Esophagus mucosa (tissue), 1 donor: ENCODE measurements around the gene FAM219A. TPM values are rescaled to one million over a fixed set of nuclear protein-coding genes. Genes with fewer than 3 reads are reported as not detected.
A peak's percentile ranks its signal among the peaks of the same experiment; 100 is the strongest.

Source experiments
- ATAC-seq: fragments of 200-7000 bp; cut with Tn5 transposase; one replicate; pipeline ENCODE4 v1.9.1; 2020
- total RNA-seq: library from RNA; stranded (reverse); gene quantifications from one replicate; pipeline ENCODE4 v1.2.4, GENCODE V29; 2023
- donor health status: DM: yes; HTN: yes; CAD: no.

FAM219A gene
- total RNA-seq, 1 donor from 2014 or later = 4.5 TPM

DNA sequence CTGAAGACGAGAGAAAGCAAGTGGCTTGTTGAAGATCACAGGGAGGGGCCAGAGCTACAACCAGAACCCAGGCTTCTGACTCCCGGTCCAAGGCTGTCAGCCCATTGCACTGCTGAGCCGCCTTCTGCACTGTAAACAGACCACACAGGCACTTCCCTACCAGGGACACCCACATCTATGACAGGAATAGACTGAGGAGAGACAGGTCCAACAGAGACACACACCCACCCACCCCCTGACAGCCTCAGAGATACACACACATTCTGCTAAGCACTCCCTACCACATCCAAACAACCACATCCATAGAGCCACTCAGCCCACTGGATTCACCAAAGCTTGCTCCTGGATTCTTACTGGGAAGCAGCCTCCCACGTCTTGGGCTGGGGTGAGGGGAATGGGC lies 58.6 kb downstream of the FAM219A start:
- ATAC-seq = no peak

DNA sequence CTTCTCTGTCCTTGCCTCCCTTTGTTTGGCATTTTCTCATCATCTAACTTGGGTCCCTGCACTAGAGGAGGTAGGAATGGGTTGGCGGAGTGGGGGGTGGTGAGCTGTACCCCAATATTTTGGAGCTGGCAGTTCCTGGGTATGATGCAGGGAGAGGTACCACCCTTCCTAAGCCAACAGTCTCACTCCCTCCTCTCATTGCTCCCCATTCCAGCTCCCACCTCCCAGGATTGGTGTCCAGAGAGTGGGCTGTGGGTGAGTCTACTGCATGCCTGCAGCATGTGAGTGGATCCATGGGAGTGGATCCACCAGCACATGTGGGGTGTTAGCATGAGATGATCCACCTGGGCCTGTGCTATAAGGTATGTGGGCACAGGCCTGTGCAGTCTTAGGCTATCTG lies 59.5 kb downstream of the FAM219A start:
- ATAC-seq = no peak

- ATAC-seq = no peak
Observed at GRCh38 chr9:34396276-34397214, 61.8 kb downstream of the FAM219A start.

DNA sequence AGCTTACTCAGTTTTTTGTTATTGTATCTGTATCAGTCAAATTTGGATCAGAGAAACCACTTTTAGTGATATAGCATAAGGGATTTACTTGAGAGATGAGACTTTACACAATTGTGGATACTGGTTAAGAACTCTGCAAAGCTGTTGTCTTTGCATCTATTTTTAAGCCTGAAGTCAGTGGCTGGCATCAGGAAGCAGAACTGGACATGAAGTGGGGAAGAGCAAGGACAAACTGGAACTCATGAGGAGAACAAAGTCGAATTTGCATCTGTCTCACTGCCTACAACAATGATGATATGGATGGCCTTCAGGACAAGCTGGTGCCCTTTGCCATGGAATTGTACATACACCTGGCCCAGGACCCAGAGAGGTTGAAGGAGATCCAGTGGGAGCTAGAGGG lies 65.9 kb downstream of the FAM219A start:
- ATAC-seq = no peak

GRCh38 chr9:34387239-34387638 lies 71.1 kb downstream of the FAM219A start:
- ATAC-seq = no peak

DNA sequence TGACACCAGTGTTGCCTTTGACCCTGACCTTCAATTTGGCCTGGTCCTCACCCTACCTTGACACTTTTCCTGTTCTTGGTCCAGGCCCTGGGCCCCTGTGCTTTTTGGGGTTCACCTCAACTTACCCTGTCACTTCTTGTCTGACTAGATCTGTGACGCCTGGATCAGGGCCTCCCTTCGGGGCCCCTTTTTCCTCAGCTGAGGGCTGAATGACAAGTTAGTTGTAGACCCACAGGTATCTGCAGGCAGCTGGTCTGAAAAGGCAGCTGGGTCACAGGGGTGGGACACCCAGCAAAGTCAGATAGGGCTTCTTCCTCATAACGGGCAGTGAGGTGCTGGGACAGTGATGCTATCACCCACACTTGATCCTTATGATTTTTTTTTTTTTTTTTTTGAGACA lies 71.7 kb downstream of the FAM219A start:
- ATAC-seq = no peak

DNA sequence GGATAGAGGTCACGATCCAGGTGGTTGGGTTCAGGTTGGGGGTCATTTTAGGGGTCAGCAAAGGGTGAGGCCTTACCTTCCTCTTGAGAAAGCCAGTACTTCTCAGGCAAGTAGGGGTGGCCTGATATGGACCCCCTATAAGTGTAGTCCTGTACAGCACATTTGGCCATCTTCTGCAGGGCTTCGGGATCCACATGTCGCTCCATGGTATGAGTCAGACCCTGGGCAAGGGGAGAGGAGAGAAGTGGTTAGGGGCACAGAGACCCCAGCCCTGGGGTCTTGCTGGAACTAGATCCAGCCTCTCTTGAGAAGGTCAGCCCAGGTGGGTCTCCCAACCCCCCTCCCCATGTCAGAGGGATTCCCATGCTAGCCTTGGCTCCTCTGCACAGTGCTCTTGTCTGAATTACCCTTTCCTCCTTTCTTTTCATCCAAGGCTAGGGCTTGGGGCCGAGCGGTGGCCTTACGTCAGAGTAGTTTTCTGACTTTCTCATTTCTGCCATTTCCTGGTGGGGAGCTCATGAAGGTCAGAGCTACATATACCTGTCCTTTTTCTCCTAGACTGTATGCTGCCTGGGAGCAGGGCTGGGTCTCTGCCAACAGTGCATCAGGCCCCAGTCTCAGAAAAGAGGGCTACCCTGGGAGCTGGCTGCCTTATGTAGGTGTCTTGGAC lies 72.7 kb downstream of the FAM219A start:
- no peak for ATAC-seq

DNA sequence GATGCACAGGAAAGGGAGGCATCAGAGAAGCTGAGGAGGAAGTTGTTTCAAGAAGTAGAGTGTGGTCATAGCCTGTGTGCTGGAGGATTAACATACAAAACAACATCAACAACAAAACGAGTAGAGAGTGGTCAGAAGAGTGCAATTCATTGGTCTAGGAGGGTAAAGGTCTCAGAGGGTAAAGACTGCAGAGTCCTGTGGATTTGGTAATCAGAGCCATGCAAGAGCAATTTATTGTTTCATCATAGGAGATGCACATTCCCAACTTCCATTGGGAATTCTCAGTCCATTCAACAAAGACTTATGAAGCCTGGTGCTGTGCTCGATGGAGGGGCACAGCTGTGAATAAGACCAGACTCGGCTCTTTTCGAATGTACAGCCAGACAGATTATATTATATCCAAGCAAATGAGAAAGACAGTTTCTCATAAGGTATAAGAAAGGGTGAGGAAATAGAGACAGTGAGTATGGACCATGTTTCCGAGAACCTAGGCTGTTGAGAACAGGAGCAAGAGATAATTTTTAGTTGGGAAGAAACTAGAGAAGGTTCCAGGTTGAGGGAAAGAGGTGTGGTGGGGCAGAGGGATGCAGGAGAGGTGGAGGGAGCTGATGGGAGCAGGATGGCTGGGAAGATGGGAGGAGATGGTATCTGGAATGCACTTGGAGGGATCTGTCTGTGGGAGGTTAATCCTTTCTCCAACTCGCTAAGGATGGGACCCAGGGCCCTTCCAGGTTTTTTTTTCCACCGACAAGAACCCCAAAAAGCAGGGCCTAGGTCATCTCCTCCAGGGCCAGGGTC lies 73.8 kb downstream of the FAM219A start:
- ATAC-seq = no peak

DNA sequence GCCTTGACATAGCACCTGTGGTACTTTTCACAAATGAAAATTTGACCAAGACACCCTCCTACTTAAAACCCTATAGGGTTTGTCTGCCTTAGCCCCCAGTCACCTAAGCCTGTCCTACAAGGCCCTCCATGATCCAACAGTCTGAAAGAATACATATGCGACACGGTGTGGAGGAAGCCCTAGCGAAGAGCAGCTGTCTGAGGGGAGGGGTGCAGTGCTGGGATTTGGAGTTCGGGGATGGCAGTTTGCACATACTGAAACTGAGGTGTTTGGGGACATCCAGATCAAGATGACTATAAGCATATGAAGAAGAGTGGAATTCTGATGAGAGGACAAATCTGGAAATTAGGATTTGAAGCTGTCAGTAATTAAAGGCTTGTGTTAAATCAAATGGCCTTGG lies 74.5 kb downstream of the FAM219A start:
- ATAC-seq = no peak

GRCh38 chr9:34382879-34383278 lies 75.5 kb downstream of the FAM219A start:
- no peak for ATAC-seq

- ATAC-seq = no peak
Observed at GRCh38 chr9:34382054-34382453, 76.3 kb downstream of the FAM219A start.

DNA sequence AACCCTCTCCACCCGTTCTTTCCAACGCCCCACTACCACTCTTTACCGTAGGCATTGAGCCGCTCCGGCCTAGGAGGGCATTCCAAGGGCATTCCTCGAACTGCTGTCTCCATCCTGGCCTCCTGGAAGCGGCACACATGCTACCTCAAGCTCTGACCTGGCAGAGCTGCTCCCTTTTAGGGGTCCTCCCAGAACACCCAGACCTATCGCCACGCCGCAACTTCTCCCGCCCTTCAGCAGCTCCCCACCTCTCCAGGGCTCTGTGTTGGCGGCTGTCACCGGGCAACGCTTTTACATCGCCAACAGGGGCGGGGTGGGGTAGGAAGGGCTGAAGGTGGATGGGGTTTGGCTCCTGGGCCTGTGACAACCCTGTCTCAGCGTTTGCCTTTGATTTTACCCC lies 77.0 kb downstream of the FAM219A start:
- no peak for ATAC-seq

DNA sequence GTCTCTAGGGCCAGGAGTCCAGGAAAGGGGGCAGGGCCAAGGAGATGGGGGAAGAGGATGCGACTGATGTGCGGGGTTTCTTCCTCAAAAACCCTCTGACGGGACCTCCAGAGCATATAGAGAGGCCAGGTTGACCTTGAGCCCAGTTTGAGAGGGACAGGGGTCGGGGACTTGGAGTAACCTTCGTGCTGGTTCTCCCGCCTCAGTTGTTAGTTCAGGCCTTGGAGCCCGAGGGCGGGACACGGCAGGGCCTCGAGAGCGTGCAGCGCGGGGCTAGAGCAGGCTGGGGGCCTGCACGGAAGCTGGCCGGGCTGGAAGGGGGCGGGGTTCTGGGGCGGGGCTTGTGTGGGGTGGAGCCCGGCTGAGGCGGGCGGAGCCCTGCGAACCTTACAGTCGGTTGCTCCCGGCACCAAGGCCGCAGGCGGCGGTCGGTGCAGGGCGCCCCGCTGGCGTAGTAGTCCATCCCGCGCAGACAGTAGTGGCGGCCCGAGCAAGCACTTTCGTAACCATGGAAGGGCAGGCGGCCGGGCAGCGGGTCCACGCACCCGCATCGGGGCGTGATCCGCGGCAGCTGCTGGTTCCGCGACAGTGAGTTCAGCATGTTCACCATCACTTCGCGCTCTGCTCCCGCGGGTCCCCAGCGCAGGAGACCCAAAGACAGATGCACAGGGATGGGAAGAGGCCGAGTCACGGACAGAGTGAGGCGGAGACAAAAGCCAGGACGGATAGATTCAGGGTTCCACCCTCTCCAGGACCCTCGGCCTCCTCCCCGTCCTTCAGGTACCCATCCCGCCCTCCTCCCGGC lies 77.7 kb downstream of the FAM219A start:
- peak; percentile 63 for ATAC-seq

DNA sequence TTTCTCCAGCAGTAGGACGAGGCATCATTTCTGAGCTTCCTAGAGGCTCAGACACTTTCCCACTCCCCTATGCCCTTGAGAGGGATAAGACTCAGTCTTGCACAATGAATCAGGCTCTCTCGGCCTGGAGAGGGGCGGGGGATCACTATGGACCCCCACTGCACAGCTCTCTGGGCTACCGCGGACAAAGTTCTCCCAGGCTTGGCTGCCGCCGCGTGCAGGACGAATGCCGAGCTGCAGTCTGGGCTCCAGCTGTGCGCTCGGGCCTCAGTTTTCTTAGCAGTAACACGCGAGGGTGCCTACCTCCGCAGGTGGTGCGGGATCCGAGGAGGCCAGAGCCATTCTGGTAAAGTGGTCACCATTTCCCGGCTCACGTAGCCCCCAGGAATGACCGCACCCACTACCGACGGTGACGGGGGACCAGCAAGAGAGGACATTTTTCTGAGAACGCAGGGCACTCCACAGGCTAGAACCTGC lies 78.3 kb downstream of the FAM219A start:
- no peak for ATAC-seq

DNA sequence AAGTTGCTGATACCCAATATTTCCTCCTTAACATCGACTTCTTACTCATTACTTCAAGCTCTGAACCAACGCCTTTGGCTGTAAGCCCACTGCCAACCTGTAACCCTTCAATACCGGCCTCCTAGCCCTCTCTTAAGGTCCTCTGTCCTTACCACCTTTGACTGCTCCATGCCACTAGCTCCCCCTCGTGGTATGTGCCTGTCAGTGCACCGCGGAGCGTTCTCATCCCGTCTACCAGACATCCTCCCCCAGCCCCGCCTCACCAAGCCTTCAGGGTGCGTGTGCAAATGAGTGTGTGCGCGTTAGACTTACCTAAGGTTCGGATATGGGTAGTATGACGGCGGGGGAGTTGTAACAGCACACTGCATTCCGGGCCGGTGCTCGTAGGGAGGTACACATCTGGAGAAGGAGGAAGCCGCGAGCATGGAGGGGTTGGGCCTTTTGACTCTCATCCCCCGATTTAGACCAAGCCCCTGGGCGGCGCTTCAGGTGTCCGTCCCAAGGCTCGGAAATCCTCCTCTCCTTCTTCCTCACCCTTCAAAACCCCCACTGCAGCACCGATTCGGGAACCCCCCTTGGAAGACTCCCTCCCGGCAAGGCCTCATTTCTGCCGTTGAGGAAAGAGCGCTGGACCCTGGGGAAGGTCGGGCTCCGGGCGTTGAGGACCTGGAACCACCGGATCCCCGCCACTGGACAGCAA lies 78.9 kb downstream of the FAM219A start:
- ATAC-seq = peak; percentile 69

GRCh38 chr9:34378376-34379060 lies 79.9 kb downstream of the FAM219A start:
- no peak for ATAC-seq

GRCh38 chr9:34377404-34377746 lies 81.0 kb downstream of the FAM219A start:
- ATAC-seq = no peak

DNA sequence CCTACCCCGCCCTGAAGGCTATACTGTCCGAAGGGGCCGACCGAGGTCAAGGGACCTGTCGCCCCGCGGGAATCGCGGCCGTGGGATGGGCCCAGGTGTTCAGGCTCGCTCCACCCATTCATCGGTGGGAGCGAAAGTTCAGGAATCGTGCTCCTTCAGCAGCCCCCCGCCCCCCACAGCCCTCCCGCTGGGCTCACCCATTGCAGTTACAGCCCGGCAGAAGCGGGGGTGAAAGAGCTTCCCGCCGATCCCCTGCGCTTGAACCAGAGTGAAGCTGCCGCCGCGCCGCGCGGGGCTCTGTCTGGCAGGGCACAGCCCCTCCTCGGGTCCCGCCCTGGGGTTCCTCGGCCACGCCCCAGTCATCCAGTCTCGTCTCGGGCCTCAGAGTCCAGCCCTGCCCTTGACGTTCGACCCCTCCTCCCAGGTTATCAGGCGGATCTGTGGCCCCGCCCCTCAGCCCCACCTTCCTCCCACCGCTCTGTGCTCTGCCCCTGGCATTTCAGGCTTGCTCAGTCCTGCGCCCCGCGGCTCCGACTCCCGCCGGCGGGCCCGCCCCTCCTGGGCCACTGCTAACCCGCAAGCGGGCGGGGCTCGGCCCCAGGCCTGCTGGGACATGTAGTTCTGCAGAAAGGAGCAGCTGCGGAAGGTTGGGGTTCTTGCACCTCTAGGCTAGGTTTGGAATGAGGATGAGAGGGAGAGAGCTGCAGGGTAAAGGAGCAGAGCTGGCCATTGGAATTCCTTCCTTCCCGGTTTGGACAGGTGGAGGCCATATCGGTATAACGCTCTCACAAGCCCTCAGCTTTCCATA lies 81.6 kb downstream of the FAM219A start, which contains the start of gene MYORG:
Gene MYORG, minus strand, starts transcription at position 303 of the 808 bp plus-strand sequence. CDS start 3,955 bp downstream, outside the sequence.
- peak; percentile 89 for ATAC-seq

- ATAC-seq = peak; percentile 6
Observed at GRCh38 chr9:34375901-34376595, 82.3 kb downstream of the FAM219A start.
